GM12878 (cell line): ENCODE measurements around the gene TRMO. TPM values are rescaled to one million over a fixed set of nuclear protein-coding genes. Genes with fewer than 3 reads are reported as not detected.

Source experiments
- polyA plus RNA-seq, 11 experiments: library from polyadenylated mRNA; depleted of rRNA in 4 of 11; unstranded in 6 of 11; stranded (reverse) in 5 of 11; fragments of >200 nt; fragmentation: Nextera tagmentation in 4 of 11; fragmentation: Illumina TruSeq in 1 of 11; extraction: Ambion mirVana in 4 of 11; extraction: Trizol in 1 of 11; gene quantifications; 1 replicate in 1 of 11; 2 replicates in 10 of 11; pipeline versions ENCODE4 v1.2.1 to v1.2.3, GENCODE V29; 2011 to 2016; ENCODE audit warnings: inconsistent platforms in 2 of 11, missing spikeins in 2 of 11, low read depth in 1 of 11
- small RNA-seq: library from RNA; depleted of rRNA; stranded (forward); fragments of <200 nt; gene quantifications from one replicate; pipeline ENCODE3, GENCODE V24; 2014
- total RNA-seq, 4 experiments: library from RNA; depleted of rRNA in 3 of 4; stranded (reverse); fragments of >200 nt in 3 of 4; fragmentation: Illumina TruSeq in 1 of 4; extraction: Trizol in 1 of 4; gene quantifications; 2 replicates each; pipeline versions ENCODE4 v1.2.1 to v1.2.3, GENCODE V29; 2013 to 2021

TRMO gene
- total and polyA plus RNA-seq, 10 of the 15 experiments (the other 5 are each of a cell fraction or from before 2014, with no cell fraction given) = 5.8 to 23.6 (median 15.3) TPM

Small RNAs within 50 kb of the gene (small RNA-seq; reads per million reads assigned to genes)
- not detected for gene RF00019

Other genes with a start within 250 kb of the TRMO start
- gene XPA, start 225.2 kb downstream of the TRMO start, total RNA-seq (2014; rRNA removed) = 10.4 and 11.7 TPM in 2 replicates
- gene XPA, start 225.2 kb downstream of the TRMO start, total RNA-seq (2014; rRNA removed; fragmentation: Illumina TruSeq; extraction: Trizol) = 15.5 and 17.3 TPM in 2 replicates
- 10.4 and 10.8 TPM in 2 replicates for gene XPA, start 225.2 kb downstream of the TRMO start, total RNA-seq (2021)
- 6.2 and 11.6 TPM in 2 replicates for gene XPA, start 225.2 kb downstream of the TRMO start, polyA plus RNA-seq (2011; rRNA removed)
- gene XPA, start 225.2 kb downstream of the TRMO start, polyA plus RNA-seq (2014; fragmentation: Illumina TruSeq; extraction: Trizol) = 14.6 and 15.7 TPM in 2 replicates
- 10 to 100 TPM in 1 of 2 experiments, 1 to 10 TPM in 1; 7.1 to 11.2 TPM for gene XPA, start 225.2 kb downstream of the TRMO start, polyA plus RNA-seq (2014; fragmentation: Nextera tagmentation; extraction: Ambion mirVana)
- 13.4 and 16.9 TPM in 2 replicates for gene XPA, start 225.2 kb downstream of the TRMO start, polyA plus RNA-seq (2014; rRNA removed)
- gene XPA, start 225.2 kb downstream of the TRMO start, polyA plus RNA-seq (2016; fragmentation: Nextera tagmentation; extraction: Ambion mirVana) = 10 to 100 TPM; 18.9 to 19.9 TPM
- gene FOXE1, start 69.3 kb downstream of the TRMO start, total RNA-seq (2014; rRNA removed) = not detected in 2 replicates
- gene FOXE1, start 69.3 kb downstream of the TRMO start, total RNA-seq (2014; rRNA removed; fragmentation: Illumina TruSeq; extraction: Trizol) = not detected in 2 replicates
- not detected in 2 replicates for gene FOXE1, start 69.3 kb downstream of the TRMO start, total RNA-seq (2021)
- gene FOXE1, start 69.3 kb downstream of the TRMO start, polyA plus RNA-seq (2011; rRNA removed) = not detected in 2 replicates
- not detected in 2 replicates for gene FOXE1, start 69.3 kb downstream of the TRMO start, polyA plus RNA-seq (2014; fragmentation: Illumina TruSeq; extraction: Trizol)
- gene FOXE1, start 69.3 kb downstream of the TRMO start, polyA plus RNA-seq (2014; fragmentation: Nextera tagmentation; extraction: Ambion mirVana) = not detected
- not detected in 2 replicates for gene FOXE1, start 69.3 kb downstream of the TRMO start, polyA plus RNA-seq (2014; rRNA removed)
- gene FOXE1, start 69.3 kb downstream of the TRMO start, polyA plus RNA-seq (2016; fragmentation: Nextera tagmentation; extraction: Ambion mirVana) = not detected
- gene HEMGN, start 15.7 kb upstream of the TRMO start, total RNA-seq (2014; rRNA removed) = 0.05 TPM in 1 of 2 replicates, not detected in the other
- 0.09 and 0.14 TPM in 2 replicates for gene HEMGN, start 15.7 kb upstream of the TRMO start, total RNA-seq (2014; rRNA removed; fragmentation: Illumina TruSeq; extraction: Trizol)
- gene HEMGN, start 15.7 kb upstream of the TRMO start, total RNA-seq (2021) = 0.28 TPM in 1 of 2 replicates, not detected in the other
- 0.04 TPM in 1 of 2 replicates, not detected in the other for gene HEMGN, start 15.7 kb upstream of the TRMO start, polyA plus RNA-seq (2011; rRNA removed)
- gene HEMGN, start 15.7 kb upstream of the TRMO start, polyA plus RNA-seq (2014; fragmentation: Illumina TruSeq; extraction: Trizol) = 0.09 and 0.10 TPM in 2 replicates
- under 1 TPM; 0.03 to 0.18 TPM for gene HEMGN, start 15.7 kb upstream of the TRMO start, polyA plus RNA-seq (2014; fragmentation: Nextera tagmentation; extraction: Ambion mirVana)
- 0.09 TPM in 1 of 2 replicates, not detected in the other for gene HEMGN, start 15.7 kb upstream of the TRMO start, polyA plus RNA-seq (2014; rRNA removed)
- gene HEMGN, start 15.7 kb upstream of the TRMO start, polyA plus RNA-seq (2016; fragmentation: Nextera tagmentation; extraction: Ambion mirVana) = not detected
- gene ANP32B, start 60.8 kb upstream of the TRMO start, total RNA-seq (2014; rRNA removed) = 20.4 and 24.5 TPM in 2 replicates
- gene ANP32B, start 60.8 kb upstream of the TRMO start, total RNA-seq (2014; rRNA removed; fragmentation: Illumina TruSeq; extraction: Trizol) = 34.4 and 41.8 TPM in 2 replicates
- gene ANP32B, start 60.8 kb upstream of the TRMO start, total RNA-seq (2021) = 239 and 244 TPM in 2 replicates
- gene ANP32B, start 60.8 kb upstream of the TRMO start, polyA plus RNA-seq (2011; rRNA removed) = 79.8 and 96.4 TPM in 2 replicates
- gene ANP32B, start 60.8 kb upstream of the TRMO start, polyA plus RNA-seq (2014; fragmentation: Illumina TruSeq; extraction: Trizol) = 419 and 544 TPM in 2 replicates
- 100 to 1,000 TPM in 1 of 2 experiments, 10 to 100 TPM in 1; 85.9 to 204 TPM for gene ANP32B, start 60.8 kb upstream of the TRMO start, polyA plus RNA-seq (2014; fragmentation: Nextera tagmentation; extraction: Ambion mirVana)
- gene ANP32B, start 60.8 kb upstream of the TRMO start, polyA plus RNA-seq (2014; rRNA removed) = 138 and 143 TPM in 2 replicates
- 100 to 1,000 TPM; 272 to 284 TPM for gene ANP32B, start 60.8 kb upstream of the TRMO start, polyA plus RNA-seq (2016; fragmentation: Nextera tagmentation; extraction: Ambion mirVana)
- gene NANS, start 134.2 kb upstream of the TRMO start, total RNA-seq (2014; rRNA removed) = 64.8 and 68.3 TPM in 2 replicates
- gene NANS, start 134.2 kb upstream of the TRMO start, total RNA-seq (2014; rRNA removed; fragmentation: Illumina TruSeq; extraction: Trizol) = 52.3 and 55.5 TPM in 2 replicates
- gene NANS, start 134.2 kb upstream of the TRMO start, total RNA-seq (2021) = 47.8 and 49.1 TPM in 2 replicates
- 37.9 and 44.6 TPM in 2 replicates for gene NANS, start 134.2 kb upstream of the TRMO start, polyA plus RNA-seq (2011; rRNA removed)
- gene NANS, start 134.2 kb upstream of the TRMO start, polyA plus RNA-seq (2014; fragmentation: Illumina TruSeq; extraction: Trizol) = 47.8 and 48.8 TPM in 2 replicates
- 10 to 100 TPM; 21.0 to 26.1 TPM for gene NANS, start 134.2 kb upstream of the TRMO start, polyA plus RNA-seq (2014; fragmentation: Nextera tagmentation; extraction: Ambion mirVana)
- 55.6 and 56.5 TPM in 2 replicates for gene NANS, start 134.2 kb upstream of the TRMO start, polyA plus RNA-seq (2014; rRNA removed)
- gene NANS, start 134.2 kb upstream of the TRMO start, polyA plus RNA-seq (2016; fragmentation: Nextera tagmentation; extraction: Ambion mirVana) = 100 to 1,000 TPM; 109 to 126 TPM
- gene TRIM14, start 196.7 kb upstream of the TRMO start, total RNA-seq (2014; rRNA removed) = 25.1 and 25.2 TPM in 2 replicates
- 20.3 and 21.2 TPM in 2 replicates for gene TRIM14, start 196.7 kb upstream of the TRMO start, total RNA-seq (2014; rRNA removed; fragmentation: Illumina TruSeq; extraction: Trizol)
- 53.3 and 54.4 TPM in 2 replicates for gene TRIM14, start 196.7 kb upstream of the TRMO start, total RNA-seq (2021)
- 25.9 and 32.7 TPM in 2 replicates for gene TRIM14, start 196.7 kb upstream of the TRMO start, polyA plus RNA-seq (2011; rRNA removed)
- gene TRIM14, start 196.7 kb upstream of the TRMO start, polyA plus RNA-seq (2014; fragmentation: Illumina TruSeq; extraction: Trizol) = 42.4 and 42.6 TPM in 2 replicates
- gene TRIM14, start 196.7 kb upstream of the TRMO start, polyA plus RNA-seq (2014; fragmentation: Nextera tagmentation; extraction: Ambion mirVana) = 10 to 100 TPM in 1 of 2 experiments, 1 to 10 TPM in 1; 8.6 to 10.2 TPM
- gene TRIM14, start 196.7 kb upstream of the TRMO start, polyA plus RNA-seq (2014; rRNA removed) = 39.6 and 39.7 TPM in 2 replicates
- gene TRIM14, start 196.7 kb upstream of the TRMO start, polyA plus RNA-seq (2016; fragmentation: Nextera tagmentation; extraction: Ambion mirVana) = 10 to 100 TPM; 38.7 to 41.2 TPM